Endothelial cell of umbilical vein (primary cell): ENCODE data around the gene TUBGCP2.

ENCODE experiments used
- EZH2 ChIP-seq: IDR thresholded peaks from 2 replicates; pipeline ENCODE4 v1.6.1; 2012; ENCODE audit warnings: borderline replicate concordance, low read depth, mild to moderate bottlenecking, moderate library complexity, low read length, inconsistent platforms; ENCODE audit not compliant: severe bottlenecking
- FOS ChIP-seq: IDR thresholded peaks from 2 replicates; pipeline ENCODE4 v1.6.1; 2011; ENCODE audit warnings: mild to moderate bottlenecking, low read length, moderate library complexity, borderline replicate concordance; ENCODE audit not compliant: insufficient read depth
- GATA2 ChIP-seq: IDR thresholded peaks from 2 replicates; pipeline ENCODE4 v1.7.0; 2011; ENCODE audit warnings: low read depth, mild to moderate bottlenecking, moderate library complexity, mixed read lengths, low read length; ENCODE audit not compliant: insufficient read length, insufficient read depth
- JUN ChIP-seq: IDR thresholded peaks from 2 replicates; pipeline ENCODE4 v1.6.1; 2011; ENCODE audit warnings: borderline replicate concordance, low read depth; ENCODE audit not compliant: insufficient read length, insufficient read depth
- MYC ChIP-seq: IDR thresholded peaks from one replicate; pipeline ENCODE4 v1.6.1; 2011; ENCODE audit warnings: mild to moderate bottlenecking, low read depth, low read length
- POLR2A ChIP-seq: IDR thresholded peaks from 2 replicates; pipeline ENCODE4 v1.6.1; 2012; ENCODE audit warnings: low read depth, mild to moderate bottlenecking, control low read depth, low read length
- POLR2AphosphoS5 ChIP-seq: IDR thresholded peaks from 2 replicates; pipeline ENCODE4 v1.6.1; 2012; ENCODE audit warnings: low read depth, mild to moderate bottlenecking, control low read depth, low read length, moderate library complexity; ENCODE audit not compliant: insufficient read depth
- TF ChIP-seq, protein P1 (sequence below), 2 donors: IDR thresholded peaks; 1 replicate in 1 of 2; 2 replicates in 1 of 2; pipeline ENCODE4 v1.5.1; 2011; ENCODE audit warnings: low read length in 2 of 2, mild to moderate bottlenecking in 2 of 2, moderate library complexity in 2 of 2, control low read depth in 1 of 2, inconsistent platforms in 1 of 2, low read depth in 1 of 2; ENCODE audit not compliant: insufficient read depth in 1 of 2; ENCODE audit errors: extremely low read depth in 1 of 2
- TF ChIP-seq, protein P2 (sequence below): IDR thresholded peaks from 2 replicates; pipeline ENCODE4 v1.6.1; 2011; ENCODE audit not compliant: insufficient read depth, insufficient read length

DNA sequence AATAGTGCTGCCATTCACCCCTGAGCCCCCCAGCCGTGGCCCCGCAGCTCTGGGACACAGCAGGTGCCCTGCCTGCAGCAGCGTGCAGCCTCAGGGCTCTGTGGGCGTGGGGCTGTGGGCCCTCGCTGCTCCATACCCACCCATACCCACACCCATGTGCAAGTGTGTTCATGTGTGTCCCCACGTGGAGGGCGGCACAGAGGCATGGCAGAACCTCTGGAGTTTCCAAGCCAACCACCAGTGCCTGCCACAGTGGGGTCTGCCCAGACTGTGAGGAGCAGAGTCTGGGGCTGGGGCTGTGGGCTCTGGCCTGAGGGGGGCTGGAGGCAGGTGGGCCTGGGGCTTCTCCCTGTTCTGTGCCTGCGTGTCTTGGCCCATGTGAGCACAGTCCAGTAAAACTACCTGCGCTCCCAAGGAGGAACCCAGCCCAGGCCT, 40.9 kb upstream of the TUBGCP2 start:
- TF ChIP-seq, protein P1, sequence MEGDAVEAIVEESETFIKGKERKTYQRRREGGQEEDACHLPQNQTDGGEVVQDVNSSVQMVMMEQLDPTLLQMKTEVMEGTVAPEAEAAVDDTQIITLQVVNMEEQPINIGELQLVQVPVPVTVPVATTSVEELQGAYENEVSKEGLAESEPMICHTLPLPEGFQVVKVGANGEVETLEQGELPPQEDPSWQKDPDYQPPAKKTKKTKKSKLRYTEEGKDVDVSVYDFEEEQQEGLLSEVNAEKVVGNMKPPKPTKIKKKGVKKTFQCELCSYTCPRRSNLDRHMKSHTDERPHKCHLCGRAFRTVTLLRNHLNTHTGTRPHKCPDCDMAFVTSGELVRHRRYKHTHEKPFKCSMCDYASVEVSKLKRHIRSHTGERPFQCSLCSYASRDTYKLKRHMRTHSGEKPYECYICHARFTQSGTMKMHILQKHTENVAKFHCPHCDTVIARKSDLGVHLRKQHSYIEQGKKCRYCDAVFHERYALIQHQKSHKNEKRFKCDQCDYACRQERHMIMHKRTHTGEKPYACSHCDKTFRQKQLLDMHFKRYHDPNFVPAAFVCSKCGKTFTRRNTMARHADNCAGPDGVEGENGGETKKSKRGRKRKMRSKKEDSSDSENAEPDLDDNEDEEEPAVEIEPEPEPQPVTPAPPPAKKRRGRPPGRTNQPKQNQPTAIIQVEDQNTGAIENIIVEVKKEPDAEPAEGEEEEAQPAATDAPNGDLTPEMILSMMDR (IDR thresholded peaks at IDR 0.05; ENCODE audit: extremely low read depth in 1 of 2, insufficient read depth in 1 of 2, low read depth in 1 of 2, low read length in 2 of 2) = no peak
- TF ChIP-seq FOS (no peak), POLR2A (no peak), JUN (no peak), POLR2AphosphoS5 (no peak), EZH2 (no peak), MYC (no peak), GATA2 (no peak)
- TF ChIP-seq, protein P2, sequence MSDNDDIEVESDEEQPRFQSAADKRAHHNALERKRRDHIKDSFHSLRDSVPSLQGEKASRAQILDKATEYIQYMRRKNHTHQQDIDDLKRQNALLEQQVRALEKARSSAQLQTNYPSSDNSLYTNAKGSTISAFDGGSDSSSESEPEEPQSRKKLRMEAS = no peak
